DOHH2 (cell line): ENCODE results near the gene POP4.

Source experiments
- CTCF ChIP-seq: fragments of 200-600 bp; sonication (generic); IDR thresholded peaks from one replicate; pipeline ENCODE4 v1.5.1; 2014; ENCODE audit warnings: antibody characterized with exemption, mild to moderate bottlenecking, low read depth, low read length; ENCODE audit not compliant: poor library complexity, severe bottlenecking
- EZH2phosphoT487 ChIP-seq: fragments of 200-600 bp; sonication (generic); IDR thresholded peaks from 2 replicates; pipeline ENCODE4 v1.6.1; 2017; ENCODE audit warnings: borderline replicate concordance, mild to moderate bottlenecking, antibody characterized with exemption, low read length, moderate library complexity, mixed read lengths

- TF ChIP-seq CTCF: no peak
- no peak for TF ChIP-seq EZH2phosphoT487
Measured at GRCh38 chr19:29631450-29631849, 25.4 kb downstream of the POP4 start.
